Measurements from ENCODE around the gene YAF2.

GRCh38 chr12:42204362-42204761 is 33.7 kb downstream of the YAF2 start:
- TF ChIP-seq CTCF (IDR thresholded peaks at IDR 0.05 in 2 of 3, conservative IDR thresholded peaks at IDR 0.05 in 1 of 3; ENCODE audit: borderline replicate concordance in 1 of 3, insufficient read depth in 1 of 3, low read depth in 2 of 3, low read length in 2 of 3) (no peak), EZH2 (IDR thresholded peaks at IDR 0.05) (no peak), TCF7L2 (IDR thresholded peaks at IDR 0.05; ENCODE audit: borderline replicate concordance, extremely low read depth, insufficient read depth, insufficient read length) (no peak), RAD21 (IDR thresholded peaks at IDR 0.05; ENCODE audit: low read depth) (no peak), POLR2AphosphoS5 (IDR thresholded peaks at IDR 0.05; ENCODE audit: low read depth, low read length) (no peak), ZBTB33 (IDR thresholded peaks at IDR 0.05; ENCODE audit: extremely low read depth, insufficient replicate concordance, low read length) (no peak), ZFX (IDR thresholded peaks at IDR 0.05) (no peak), REST (IDR thresholded peaks at IDR 0.05; ENCODE audit: low read depth) (no peak), POLR2A (IDR thresholded peaks at IDR 0.05; ENCODE audit: borderline replicate concordance, extremely low read depth, insufficient read depth, insufficient read length) (no peak), EGR1 (IDR thresholded peaks at IDR 0.05; ENCODE audit: low read depth) (no peak), CEBPB (IDR thresholded peaks at IDR 0.05; ENCODE audit: low read depth) (no peak)
